ENCODE data around the gene CABLES1. TPM values are rescaled to one million over a fixed set of nuclear protein-coding genes. Genes with fewer than 3 reads are reported as not detected.

CABLES1 gene
- total and polyA plus RNA-seq, 2 of the 8 experiments (the other 6 are each of a cell fraction or from before 2014, with no cell fraction given), result 9.2 to 26.4 TPM

- FAIRE-seq, result no peak
- peaks cover 0 to 14% (median 7%) of the 10 kb centered on the region in 4 experiments; a peak in 6 of 8 replicates for H3K36me3 ChIP-seq (ENCODE audit: control insufficient read depth in 2 of 4, insufficient read depth in 4 of 4, low read length in 3 of 4)
- H3K27me3 ChIP-seq (replicated peaks in 1 of 4; ENCODE audit: control insufficient read depth in 3 of 4, extremely low read depth in 1 of 4, insufficient read depth in 3 of 4, low read length in 3 of 4), result no peaks in the 10 kb centered on the region
- ChIA-PET CTCF (ENCODE audit: partially characterized antibody) (interaction anchor here (0.6 kb wide), 1 partner anchor 9 kb away, joined by 4 read pairs; no protein-coding TSS in a partner anchor), POLR2A (ENCODE audit: partially characterized antibody) (interaction anchor here (1.1 kb wide), 1 partner anchor 11 kb away, joined by 3 read pairs; no protein-coding TSS in a partner anchor)
- no peak overlapping the region for H2BK120ac ChIP-seq (replicated peaks; ENCODE audit: low read depth, low read length)
- H3K18ac ChIP-seq (ENCODE audit: extremely low read depth, low read length), result no peak overlapping the region
- H2BK12ac ChIP-seq (ENCODE audit: low read depth, low read length), result no peak overlapping the region
- no peak overlapping the region; a peak in 1 of 4 replicates for H3K4me2 ChIP-seq (ENCODE audit: insufficient read depth in 1 of 2, low read depth in 2 of 2, low read length in 2 of 2)
- no peak overlapping the region for H2AFZ ChIP-seq (ENCODE audit: low read length)
- no peak overlapping the region for H2BK15ac ChIP-seq (ENCODE audit: low read length)
- no peak overlapping the region for H4K91ac ChIP-seq (replicated peaks; ENCODE audit: insufficient read length, low read length)
- no peak overlapping the region for H3K9ac ChIP-seq (replicated peaks in 1 of 4; ENCODE audit: extremely low read depth in 1 of 4, low read depth in 3 of 4, low read length in 3 of 4)
- no peaks in the 10 kb centered on the region for H3K9me3 ChIP-seq (ENCODE audit: insufficient read depth in 2 of 2, low read depth in 1 of 2, low read length in 1 of 2)
- H4K20me1 ChIP-seq (replicated peaks in 1 of 2; ENCODE audit: control insufficient read depth in 1 of 2, insufficient read depth in 2 of 2, low read length in 2 of 2), result no peaks in the 10 kb centered on the region
- no peak overlapping the region for H3K27ac ChIP-seq (ENCODE audit: low read depth, low read length)
- no peak overlapping the region for H3K23ac ChIP-seq (ENCODE audit: insufficient read length)
- H3K4me1 ChIP-seq (replicated peaks in 1 of 4; ENCODE audit: control insufficient read depth in 3 of 4, insufficient read depth in 4 of 4, low read length in 3 of 4), result peaks cover 4 to 10% (median 8%) of the 10 kb centered on the region in 4 experiments
- H3K56ac ChIP-seq (replicated peaks; ENCODE audit: insufficient read length, low read depth, low read length), result no peak overlapping the region
- H2AK5ac ChIP-seq (ENCODE audit: low read depth, low read length), result no peak overlapping the region
- DNase-seq (ENCODE audit: low read depth in 1 of 2, low spot score in 2 of 2), result no peak
- 63% methylated on average over 6 of the region's 6 CpGs; no CpG with 5 or more reads in 1 of the 2 experiments for WGBS, 2 experiments (ENCODE audit: extremely low coverage in 1 of 2, insufficient coverage in 1 of 2, insufficient read length in 1 of 2, insufficient replicate concordance in 2 of 2, low coverage in 1 of 2, low lambda C conversion rate in 2 of 2, missing lambda C conversion rate in 1 of 2)
- no peak overlapping the region for H3K14ac ChIP-seq (ENCODE audit: insufficient read length)
- H3K23me2 ChIP-seq (ENCODE audit: low read depth, low read length), result no peaks in the 10 kb centered on the region
- no peaks in the 10 kb centered on the region; the same call in 1 of the 2 replicates for H3K79me1 ChIP-seq (ENCODE audit: low read depth, low read length)
- 0 out of 2 replicates have a peak overlapping the region, but pooled peaks have one; percentile 61 for H2BK5ac ChIP-seq (ENCODE audit: low read depth, low read length)
- H2BK20ac ChIP-seq (ENCODE audit: low read length), result no peak overlapping the region
- H4K5ac ChIP-seq (ENCODE audit: insufficient read length, low read depth, low read length), result no peak overlapping the region
- no peak overlapping the region for H3K4me3 ChIP-seq (ENCODE audit: extremely low read depth in 1 of 4, insufficient read depth in 2 of 4, low read depth in 3 of 4, low read length in 4 of 4)
- H3K4ac ChIP-seq (replicated peaks; ENCODE audit: insufficient read length, low read depth, low read length), result no peak overlapping the region
- H3K79me2 ChIP-seq (ENCODE audit: control insufficient read depth in 1 of 2, insufficient read depth in 2 of 2, low read length in 2 of 2), result no peaks in the 10 kb centered on the region
- H4K8ac ChIP-seq (ENCODE audit: extremely low read depth, insufficient read depth, low read length), result no peak overlapping the region
- TF ChIP-seq KDM1A (IDR thresholded peaks at IDR 0.05; ENCODE audit: borderline replicate concordance, low read length) (no peak), RBBP5 (IDR thresholded peaks at IDR 0.05; ENCODE audit: borderline replicate concordance, low read depth, low read length) (no peak), SIX5 (IDR thresholded peaks at IDR 0.05; ENCODE audit: low read depth, low read length) (no peak), E2F6 (IDR thresholded peaks at IDR 0.05) (no peak), CTCF (IDR thresholded peaks at IDR 0.05; ENCODE audit: control extremely low read depth in 1 of 3, insufficient read depth in 1 of 3, low read depth in 1 of 3, low read length in 3 of 3) (no peak), SIN3A (conservative IDR thresholded peaks at IDR 0.05 in 1 of 2, IDR thresholded peaks at IDR 0.05 in 1 of 2; ENCODE audit: low read depth in 1 of 2, low read length in 2 of 2) (no peak), SP4 (IDR thresholded peaks at IDR 0.05; ENCODE audit: low read length) (no peak), CREB1 (IDR thresholded peaks at IDR 0.05) (no peak), SAP30 (IDR thresholded peaks at IDR 0.05; ENCODE audit: insufficient read depth, insufficient replicate concordance, low read length) (no peak), NANOG (IDR thresholded peaks at IDR 0.05; ENCODE audit: insufficient read depth, low read depth, low read length, poor library complexity, severe bottlenecking) (no peak)
Observed at GRCh38 chr18:23232331-23232730, 97.0 kb downstream of the CABLES1 start.
